BJ (cell line): ENCODE data around the gene NEAT1. TPM values are rescaled to one million over a fixed set of nuclear protein-coding genes. Genes with fewer than 3 reads are reported as not detected.

Experiments
- CTCF ChIA-PET: fragments of 350-600 bp; formaldehyde crosslinking; extraction: SDS; loops from one replicate; lab custom pipeline; 2021; ENCODE audit warnings: antibody characterized with exemption, inconsistent platforms; lab: Yijun Ruan, JAX
- POLR2A ChIA-PET: fragments of 300-600 bp; sonication (Branson Sonifier 250); formaldehyde crosslinking; extraction: SDS; loops from one replicate; lab custom pipeline; 2021; ENCODE audit warnings: antibody characterized with exemption; lab: Charles Lee
- DNase-seq: peaks from one replicate; pipeline ENCODE4 v3.0.0-alpha.2; 2011; ENCODE audit warnings: low read depth
- H3K27me3 ChIP-seq: 2 replicates; pipeline ENCODE4 v1.6.0; 2011; ENCODE audit warnings: low read length; ENCODE audit not compliant: control insufficient read depth, insufficient read depth
- H3K36me3 ChIP-seq: 2 replicates; pipeline ENCODE4 v1.5.1; 2011; ENCODE audit warnings: low read length; ENCODE audit not compliant: control insufficient read depth, insufficient read depth
- H3K4me3 ChIP-seq: 2 replicates; pipeline ENCODE4 v1.5.1; 2011; ENCODE audit warnings: low read depth, mild to moderate bottlenecking, control low read depth, low read length
- polyA plus RNA-seq: library from polyadenylated mRNA; depleted of rRNA; stranded (reverse); fragments of >200 nt; gene quantifications from 2 replicates; pipeline ENCODE4 v1.2.3, GENCODE V29; 2011
- TF ChIP-seq, protein P1 (sequence below): IDR thresholded peaks from 2 replicates; pipeline ENCODE4 v1.5.1; 2011; ENCODE audit warnings: low read depth, mild to moderate bottlenecking, control low read depth, inconsistent platforms, low read length, moderate library complexity; ENCODE audit not compliant: insufficient read depth

The NEAT1 gene
- polyA plus RNA-seq, 1 experiment: 59.2 TPM

- peak; percentile 82 for DNase-seq
- POLR2A ChIA-PET: interaction anchor here (0.6 to 7.4 kb wide), 9 partner anchors 10 to 90 kb away, joined by 3 to 204 read pairs (median 6); partner anchors contain the start of gene MALAT1
- Histone ChIP-seq H3K36me3 (peaks cover 4% of the 10 kb centered on the region; the same call in 1 of the 2 replicates), H3K4me3 (peak overlapping the region; percentile 33; the same call in 1 of the 2 replicates), H3K27me3 (no peaks in the 10 kb centered on the region)
- CTCF ChIA-PET: interaction anchor here (1.0 to 7.5 kb wide), 11 partner anchors 29 to 104 kb away, joined by 3 to 128 read pairs (median 4); partner anchors contain the start of gene MALAT1
- TF ChIP-seq, protein P1, sequence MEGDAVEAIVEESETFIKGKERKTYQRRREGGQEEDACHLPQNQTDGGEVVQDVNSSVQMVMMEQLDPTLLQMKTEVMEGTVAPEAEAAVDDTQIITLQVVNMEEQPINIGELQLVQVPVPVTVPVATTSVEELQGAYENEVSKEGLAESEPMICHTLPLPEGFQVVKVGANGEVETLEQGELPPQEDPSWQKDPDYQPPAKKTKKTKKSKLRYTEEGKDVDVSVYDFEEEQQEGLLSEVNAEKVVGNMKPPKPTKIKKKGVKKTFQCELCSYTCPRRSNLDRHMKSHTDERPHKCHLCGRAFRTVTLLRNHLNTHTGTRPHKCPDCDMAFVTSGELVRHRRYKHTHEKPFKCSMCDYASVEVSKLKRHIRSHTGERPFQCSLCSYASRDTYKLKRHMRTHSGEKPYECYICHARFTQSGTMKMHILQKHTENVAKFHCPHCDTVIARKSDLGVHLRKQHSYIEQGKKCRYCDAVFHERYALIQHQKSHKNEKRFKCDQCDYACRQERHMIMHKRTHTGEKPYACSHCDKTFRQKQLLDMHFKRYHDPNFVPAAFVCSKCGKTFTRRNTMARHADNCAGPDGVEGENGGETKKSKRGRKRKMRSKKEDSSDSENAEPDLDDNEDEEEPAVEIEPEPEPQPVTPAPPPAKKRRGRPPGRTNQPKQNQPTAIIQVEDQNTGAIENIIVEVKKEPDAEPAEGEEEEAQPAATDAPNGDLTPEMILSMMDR: no peak
Observed at GRCh38 chr11:65419772-65420481, 2.7 kb upstream of the NEAT1 start.

- POLR2A ChIA-PET: interaction anchor here (0.6 to 7.4 kb wide), 10 partner anchors 9 to 91 kb away, joined by 3 to 204 read pairs (median 8); partner anchors contain the start of gene MALAT1
- DNase-seq: no peak
- TF ChIP-seq, protein P1: no peak
- Histone ChIP-seq H3K4me3 (peak overlapping the region; percentile 23; the same call in 1 of the 2 replicates), H3K36me3 (peaks cover 4% of the 10 kb centered on the region; the same call in 1 of the 2 replicates), H3K27me3 (no peaks in the 10 kb centered on the region)
- CTCF ChIA-PET: interaction anchor here (1.0 to 7.5 kb wide), 9 partner anchors 37 to 104 kb away, joined by 3 to 128 read pairs (median 4); partner anchors contain the start of gene MALAT1
Observed at GRCh38 chr11:65420506-65420905, 2.1 kb upstream of the NEAT1 start.

DNA sequence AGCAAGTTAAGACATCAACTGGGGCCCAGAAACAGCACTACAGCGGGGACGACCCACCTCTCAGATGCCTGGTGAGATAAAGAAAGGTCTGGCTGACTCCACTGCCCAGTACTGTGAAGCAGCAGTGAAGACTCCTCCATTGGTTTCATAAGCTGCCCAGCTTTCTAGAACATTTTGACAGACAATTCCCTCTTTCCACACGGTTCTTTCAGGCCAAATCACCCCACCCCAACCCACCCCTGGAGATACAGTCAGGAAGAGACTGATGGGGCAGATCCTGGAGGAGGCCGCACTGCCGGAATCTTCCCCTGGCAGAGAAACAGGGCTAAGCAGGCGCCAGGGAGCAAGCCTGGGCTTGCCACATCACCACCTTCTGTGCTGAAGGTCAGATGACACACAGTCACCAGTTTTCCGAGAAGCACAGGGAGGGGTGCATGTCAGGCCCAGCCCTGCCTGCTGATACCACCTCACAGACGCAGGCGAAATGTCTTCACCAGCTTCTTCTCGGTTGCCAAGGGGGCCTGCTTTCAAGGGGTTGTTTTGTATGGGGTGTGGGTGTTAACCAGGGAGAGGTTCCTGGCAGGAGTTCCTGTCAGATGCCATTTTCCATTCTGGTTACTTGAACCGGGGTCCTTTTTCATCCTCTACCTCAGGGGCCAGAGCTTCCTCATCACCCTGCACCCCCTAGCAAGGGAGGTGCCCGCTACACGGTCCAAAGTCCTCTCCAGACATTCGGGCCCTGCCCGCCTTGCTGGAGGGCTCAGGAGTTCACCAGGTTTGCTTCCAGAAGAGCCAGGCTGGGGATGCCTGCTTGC lies 1.4 kb upstream of the NEAT1 start:
- TF ChIP-seq, protein P1: no peak
- peak overlapping the region; percentile 72 for H3K4me3 ChIP-seq
- peaks cover 5% of the 10 kb centered on the region; the same call in 1 of the 2 replicates for H3K36me3 ChIP-seq
- DNase-seq: peak; percentile 96
- ChIA-PET POLR2A (interaction anchor here (0.6 to 7.4 kb wide), 13 partner anchors 31 to 130 kb away, joined by 3 to 204 read pairs (median 5); partner anchors contain the start of gene MALAT1), CTCF (interaction anchor here (1.0 to 7.5 kb wide), 4 partner anchors 43 to 88 kb away, joined by 3 to 128 read pairs (median 6); partner anchors contain the start of gene MALAT1)
- H3K27me3 ChIP-seq: no peaks in the 10 kb centered on the region

DNA sequence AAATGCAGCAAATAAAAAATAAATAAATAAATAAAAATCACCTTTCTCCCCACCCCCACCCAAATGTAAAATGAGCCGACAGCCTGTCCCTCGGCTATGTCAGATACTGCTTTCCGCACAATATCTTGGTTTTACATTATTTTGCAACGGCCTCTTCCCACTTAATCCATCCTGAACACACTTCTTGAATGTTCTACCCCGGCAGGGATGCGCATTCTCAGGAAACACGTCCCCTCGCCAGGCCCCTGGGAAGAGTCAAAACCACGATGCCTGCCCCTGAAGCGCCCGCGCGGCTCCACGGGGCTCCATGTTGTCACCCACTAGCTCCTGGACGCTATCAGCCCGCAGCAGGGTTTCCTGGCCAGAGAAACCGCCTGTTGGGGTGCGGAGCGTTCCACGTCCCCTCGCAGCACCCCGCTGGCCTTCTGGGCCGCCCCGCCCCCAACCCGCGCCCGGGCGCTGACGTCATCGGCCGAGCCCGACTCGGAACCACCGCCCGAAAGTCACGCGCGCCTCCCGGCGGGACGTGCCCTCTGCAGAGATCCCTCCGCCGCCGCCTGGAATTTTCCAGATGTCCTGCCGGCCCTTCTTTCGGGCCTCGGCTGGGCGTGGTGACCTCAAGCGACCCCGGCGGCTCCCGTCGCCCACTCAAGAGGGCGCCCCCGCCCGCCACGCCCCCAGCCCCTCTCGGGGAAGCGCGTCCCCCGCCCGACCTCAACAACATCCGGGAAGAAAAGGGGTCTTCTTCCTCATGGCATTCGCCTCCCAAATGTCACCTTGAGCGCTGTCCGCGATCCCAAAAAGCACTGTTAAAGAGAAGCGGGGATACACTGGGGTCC lies 585 bp upstream of the NEAT1 start:
- POLR2A ChIA-PET: interaction anchor here (0.5 to 7.4 kb wide), 18 partner anchors 31 to 705 kb away, joined by 3 to 204 read pairs (median 6); partner anchors contain the start of genes MALAT1, PCNX3 and POLA2
- peak; percentile 65 for DNase-seq
- Histone ChIP-seq H3K4me3 (peak overlapping the region; percentile 72), H3K36me3 (peaks cover 7% of the 10 kb centered on the region), H3K27me3 (no peaks in the 10 kb centered on the region)
- TF ChIP-seq, protein P1: no peak
- CTCF ChIA-PET: interaction anchor here (1.0 to 2.5 kb wide), 4 partner anchors 7 to 77 kb away, joined by 3 to 8 read pairs (median 6); partner anchors contain the start of gene MALAT1
